ENCODE measurements around the gene SGSM1.

DNA sequence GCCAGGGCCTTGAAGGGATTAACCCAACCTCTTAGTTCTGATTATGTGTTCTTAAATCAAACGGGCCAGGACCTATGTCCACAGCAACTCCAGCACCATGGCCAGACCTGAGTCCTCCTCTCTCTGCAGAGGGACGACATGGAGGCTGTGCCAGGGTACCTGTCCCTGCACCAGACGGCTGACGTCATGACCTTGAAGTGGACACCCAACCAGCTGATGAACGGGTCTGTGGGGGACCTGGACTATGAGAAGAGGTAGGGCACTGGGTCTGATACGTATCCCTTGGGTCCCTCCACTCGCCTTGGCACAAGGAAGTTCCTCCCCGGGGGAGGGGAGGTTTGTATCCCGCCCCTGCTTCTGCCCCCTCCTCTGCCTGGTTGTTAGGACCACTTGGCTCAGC lies 53.6 kb downstream of the SGSM1 start:
- TF ChIP-seq, protein P1, sequence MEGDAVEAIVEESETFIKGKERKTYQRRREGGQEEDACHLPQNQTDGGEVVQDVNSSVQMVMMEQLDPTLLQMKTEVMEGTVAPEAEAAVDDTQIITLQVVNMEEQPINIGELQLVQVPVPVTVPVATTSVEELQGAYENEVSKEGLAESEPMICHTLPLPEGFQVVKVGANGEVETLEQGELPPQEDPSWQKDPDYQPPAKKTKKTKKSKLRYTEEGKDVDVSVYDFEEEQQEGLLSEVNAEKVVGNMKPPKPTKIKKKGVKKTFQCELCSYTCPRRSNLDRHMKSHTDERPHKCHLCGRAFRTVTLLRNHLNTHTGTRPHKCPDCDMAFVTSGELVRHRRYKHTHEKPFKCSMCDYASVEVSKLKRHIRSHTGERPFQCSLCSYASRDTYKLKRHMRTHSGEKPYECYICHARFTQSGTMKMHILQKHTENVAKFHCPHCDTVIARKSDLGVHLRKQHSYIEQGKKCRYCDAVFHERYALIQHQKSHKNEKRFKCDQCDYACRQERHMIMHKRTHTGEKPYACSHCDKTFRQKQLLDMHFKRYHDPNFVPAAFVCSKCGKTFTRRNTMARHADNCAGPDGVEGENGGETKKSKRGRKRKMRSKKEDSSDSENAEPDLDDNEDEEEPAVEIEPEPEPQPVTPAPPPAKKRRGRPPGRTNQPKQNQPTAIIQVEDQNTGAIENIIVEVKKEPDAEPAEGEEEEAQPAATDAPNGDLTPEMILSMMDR (IDR thresholded peaks at IDR 0.05): no peak
- no peak for TF ChIP-seq POLR2A (IDR thresholded peaks at IDR 0.05)
